Cerebellar nuclear complex (tissue), 1 donor: Measurements from ENCODE around the gene CACNA2D4.

Source experiments
- DNase-seq, 2 experiments: peaks; one replicate each; lab custom pipeline; 2025; lab: John Stamatoyannopoulos, UW

Gene CACNA2D4

GRCh38 chr12:1886396-1887008, 31.9 kb downstream of the CACNA2D4 start:
- DNase-seq: no peak

GRCh38 chr12:1885599-1886245, 32.7 kb downstream of the CACNA2D4 start:
- no peak for DNase-seq

GRCh38 chr12:1885082-1885596, 33.3 kb downstream of the CACNA2D4 start:
- no peak for DNase-seq

GRCh38 chr12:1884651-1885050, 33.8 kb downstream of the CACNA2D4 start:
- DNase-seq: no peak

- no peak for DNase-seq
Observed at GRCh38 chr12:1883513-1883912, 34.9 kb downstream of the CACNA2D4 start.

GRCh38 chr12:1882850-1883470, 35.5 kb downstream of the CACNA2D4 start:
- no peak for DNase-seq

GRCh38 chr12:1882405-1882804, 36.0 kb downstream of the CACNA2D4 start:
- no peak for DNase-seq

- DNase-seq: no peak
Observed at GRCh38 chr12:1881936-1882335, 36.5 kb downstream of the CACNA2D4 start.

GRCh38 chr12:1881301-1881700, 37.2 kb downstream of the CACNA2D4 start:
- no peak for DNase-seq

- DNase-seq: no peak
Observed at GRCh38 chr12:1880876-1881275, 37.6 kb downstream of the CACNA2D4 start.

- DNase-seq: no peak
Observed at GRCh38 chr12:1880153-1880845, 38.2 kb downstream of the CACNA2D4 start.

GRCh38 chr12:1879633-1880032, 38.8 kb downstream of the CACNA2D4 start:
- no peak for DNase-seq

GRCh38 chr12:1878695-1879094, 39.8 kb downstream of the CACNA2D4 start:
- no peak for DNase-seq

- no peak for DNase-seq
Observed at GRCh38 chr12:1878214-1878613, 40.2 kb downstream of the CACNA2D4 start.

- DNase-seq: no peak
Observed at GRCh38 chr12:1877169-1877878, 41.1 kb downstream of the CACNA2D4 start.

GRCh38 chr12:1876086-1876485, 42.4 kb downstream of the CACNA2D4 start:
- DNase-seq: no peak

GRCh38 chr12:1875608-1876007, 42.8 kb downstream of the CACNA2D4 start:
- DNase-seq: no peak

GRCh38 chr12:1873531-1874510, 44.6 kb downstream of the CACNA2D4 start:
- DNase-seq: no peak

GRCh38 chr12:1872448-1872847, 46.0 kb downstream of the CACNA2D4 start:
- DNase-seq: no peak

- DNase-seq: no peak
Observed at GRCh38 chr12:1872001-1872400, 46.5 kb downstream of the CACNA2D4 start.
